ENCODE measurements around the gene NRG4.
"Not testable (repeated sequence)": the region's sequence is repeated elsewhere in the genome, so short reads cannot be mapped to it uniquely, and the experiment has no call there.

The NRG4 gene, protein sequence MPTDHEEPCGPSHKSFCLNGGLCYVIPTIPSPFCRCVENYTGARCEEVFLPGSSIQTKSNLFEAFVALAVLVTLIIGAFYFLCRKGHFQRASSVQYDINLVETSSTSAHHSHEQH

GRCh38 chr15:76011627-76012551, at the start of gene NRG4:
NRG4 (minus strand) TSS chr15:76012424; CDS start chr15:76011230, 1,194 bp downstream.
- DNase-seq = no peak

- DNase-seq = no peak
Measured at GRCh38 chr15:76061700-76062099, 49.5 kb upstream of the NRG4 start.

DNA sequence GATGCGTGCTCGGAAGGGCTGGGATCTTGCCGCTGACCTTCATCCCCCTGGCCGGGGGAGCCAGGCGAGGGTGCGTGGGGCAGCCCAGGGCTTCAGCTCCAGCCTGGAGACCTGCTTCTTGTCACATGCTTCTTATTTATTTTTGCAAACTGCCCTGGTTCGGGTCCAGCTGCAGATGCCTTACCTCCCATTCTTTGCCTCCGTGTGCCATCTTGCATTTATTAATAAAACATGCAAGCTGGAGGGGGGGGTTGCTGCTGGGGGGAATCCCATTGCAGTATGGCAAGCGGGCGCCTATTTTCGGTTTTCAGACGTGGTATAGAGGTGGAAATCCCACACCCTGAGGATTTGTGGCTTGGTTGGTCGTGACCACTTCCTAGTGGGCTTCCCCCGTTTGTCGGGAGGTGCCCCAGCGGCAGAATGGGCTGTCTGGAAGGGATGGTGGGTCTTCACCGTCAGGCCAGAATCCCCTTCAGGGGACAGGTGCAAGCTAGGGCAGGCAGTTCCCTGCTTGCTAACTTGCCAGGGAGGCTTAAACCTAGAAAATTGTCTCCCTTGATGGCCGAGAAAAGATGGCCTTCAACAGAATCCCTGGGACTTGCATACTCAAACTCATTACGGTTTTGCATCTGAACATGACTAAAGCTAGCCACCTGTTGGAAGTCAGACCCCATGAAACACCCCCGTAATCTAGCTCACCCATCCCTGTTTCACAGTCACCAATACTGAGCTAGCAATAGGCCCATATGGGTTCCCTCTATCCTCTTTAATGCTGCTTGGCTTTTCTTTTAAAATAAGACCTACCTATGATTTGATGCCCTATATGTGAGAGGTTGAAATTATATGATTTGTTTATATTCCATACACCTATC, 48.1 kb upstream of the NRG4 start:
- no peak for DNase-seq

DNA sequence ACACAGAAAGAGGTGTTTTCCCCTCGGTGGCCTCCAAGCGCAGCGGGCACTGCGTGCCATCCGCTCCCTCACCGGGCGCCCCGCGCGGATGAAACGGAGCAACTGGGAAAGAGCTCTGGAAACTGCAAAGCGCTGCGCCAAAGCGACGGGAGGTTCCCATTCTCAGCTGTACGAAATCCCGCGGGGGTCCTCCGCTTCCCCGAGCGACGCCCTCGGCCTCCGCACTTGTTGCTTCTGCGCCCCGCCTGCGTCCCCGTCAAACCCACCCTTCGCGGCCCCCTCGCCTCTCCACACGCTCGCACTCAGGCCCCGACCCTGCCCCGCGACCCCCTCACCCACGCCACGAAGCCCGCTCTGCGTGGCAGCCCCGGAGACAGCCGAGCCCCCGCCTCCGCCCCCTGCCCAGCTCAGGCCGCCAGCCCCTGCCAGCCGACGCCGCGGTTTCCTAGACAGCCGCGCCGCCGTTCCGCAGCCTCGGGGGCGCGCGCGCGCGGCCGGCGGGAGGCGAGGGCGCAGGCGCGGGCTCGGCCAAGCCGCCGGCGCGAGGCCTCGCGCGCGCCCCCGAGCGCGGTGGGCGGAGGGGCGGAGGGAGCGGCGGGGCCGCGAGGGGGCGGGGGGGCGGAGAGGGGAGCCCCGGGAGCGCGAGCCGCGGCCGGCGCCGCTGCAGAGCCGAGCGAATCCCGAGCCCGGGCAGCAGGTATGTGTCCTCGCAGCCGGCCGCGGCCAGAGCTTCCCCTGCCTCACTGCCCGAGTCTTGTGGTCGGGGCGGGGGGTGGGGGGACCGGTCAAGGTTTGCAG, 47.3 kb upstream of the NRG4 start, which contains the start of gene TMEM266:
TSS of gene TMEM266 (plus strand) at position 666 of the 798 bp plus-strand sequence. CDS start 74,279 bp downstream, outside the sequence.
- DNase-seq = peak; percentile 5

- DNase-seq = no peak
Measured at GRCh38 chr15:76058714-76059319, 46.6 kb upstream of the NRG4 start.

GRCh38 chr15:76057332-76058000, 45.2 kb upstream of the NRG4 start:
- DNase-seq = peak; percentile 1

GRCh38 chr15:76056931-76057330, 44.7 kb upstream of the NRG4 start:
- no peak for DNase-seq

- not testable (repeated sequence) for DNase-seq
Measured at GRCh38 chr15:76054201-76054600, 42.0 kb upstream of the NRG4 start.

DNA sequence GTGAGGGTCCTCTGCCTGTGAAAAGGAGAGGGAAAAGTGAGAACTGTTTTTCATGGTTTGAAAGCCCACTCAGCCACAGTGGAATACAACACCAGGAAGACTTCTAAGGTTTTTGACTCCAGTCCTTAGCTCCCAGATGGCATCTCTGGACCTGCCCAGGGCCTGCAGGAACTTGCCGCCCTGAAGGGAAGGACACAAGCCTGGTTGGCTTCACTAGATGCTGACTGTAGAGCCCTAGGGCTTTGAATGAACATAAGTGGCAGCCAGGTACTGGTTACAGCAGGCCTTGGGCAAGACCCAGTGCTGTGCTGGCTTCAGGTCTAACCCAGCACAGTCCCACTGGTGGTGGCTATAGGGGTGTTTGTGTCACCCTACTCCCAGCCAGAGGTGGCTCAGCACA, 26.3 kb upstream of the NRG4 start:
- no peak for DNase-seq

DNA sequence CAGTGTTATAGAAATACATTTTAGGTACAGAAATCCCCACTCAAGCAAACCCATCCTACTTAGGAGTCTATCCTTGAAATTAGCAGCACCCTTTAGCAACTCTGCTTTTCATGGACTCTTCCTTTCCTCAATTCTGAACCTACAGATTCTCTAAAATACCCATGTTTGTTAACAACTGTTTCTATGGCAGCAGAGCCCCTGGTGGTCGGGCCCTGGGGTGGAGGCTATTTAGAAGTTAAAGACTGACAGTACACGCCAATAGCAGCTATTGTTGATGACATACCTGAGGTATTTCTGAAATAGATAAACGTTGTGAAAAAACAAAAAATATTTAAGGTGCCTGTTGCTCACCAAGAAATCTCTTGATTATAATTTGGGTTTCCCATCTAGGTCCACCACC, 23.4 kb upstream of the NRG4 start:
- no peak for DNase-seq

DNA sequence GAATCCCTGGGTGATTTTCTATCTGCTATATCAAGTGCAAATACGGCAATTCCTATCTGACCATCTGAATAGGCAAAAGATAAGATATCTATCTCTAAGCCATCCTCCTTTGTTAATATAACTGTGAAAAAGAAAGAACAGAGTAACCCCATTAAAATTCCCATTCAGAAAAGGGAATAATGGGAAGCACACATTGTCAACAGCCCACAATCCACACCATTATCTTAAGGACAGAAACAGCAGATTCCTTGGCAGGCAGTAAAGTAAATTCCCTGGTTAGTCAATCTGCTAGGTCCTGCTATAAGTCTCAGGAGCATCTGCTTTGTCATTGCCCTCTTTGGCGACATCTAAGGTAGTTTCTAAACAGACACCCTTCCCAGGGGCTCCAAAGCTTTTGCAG, 21.9 kb upstream of the NRG4 start:
- DNase-seq = no peak

- DNase-seq = no peak
Measured at GRCh38 chr15:76033438-76033837, 21.2 kb upstream of the NRG4 start.

DNA sequence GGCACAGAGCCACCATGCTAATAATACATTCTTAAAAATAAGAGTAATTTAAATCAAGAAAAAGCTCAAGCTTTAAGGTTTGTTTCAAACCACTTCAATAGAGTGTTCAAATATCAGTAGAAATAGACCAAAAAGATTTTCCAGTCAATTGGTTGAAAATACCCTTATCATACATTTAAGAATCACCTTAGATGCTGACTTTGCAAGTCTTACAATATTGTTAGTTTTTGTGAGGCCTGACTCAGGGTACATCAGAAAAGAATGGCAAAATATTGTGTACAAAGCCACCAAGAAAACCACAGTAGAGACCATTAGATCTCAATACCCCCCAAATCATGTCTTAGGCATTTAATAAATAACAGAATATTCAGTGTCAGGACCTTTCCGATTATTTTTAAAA, 19.8 kb upstream of the NRG4 start:
- no peak for DNase-seq

DNA sequence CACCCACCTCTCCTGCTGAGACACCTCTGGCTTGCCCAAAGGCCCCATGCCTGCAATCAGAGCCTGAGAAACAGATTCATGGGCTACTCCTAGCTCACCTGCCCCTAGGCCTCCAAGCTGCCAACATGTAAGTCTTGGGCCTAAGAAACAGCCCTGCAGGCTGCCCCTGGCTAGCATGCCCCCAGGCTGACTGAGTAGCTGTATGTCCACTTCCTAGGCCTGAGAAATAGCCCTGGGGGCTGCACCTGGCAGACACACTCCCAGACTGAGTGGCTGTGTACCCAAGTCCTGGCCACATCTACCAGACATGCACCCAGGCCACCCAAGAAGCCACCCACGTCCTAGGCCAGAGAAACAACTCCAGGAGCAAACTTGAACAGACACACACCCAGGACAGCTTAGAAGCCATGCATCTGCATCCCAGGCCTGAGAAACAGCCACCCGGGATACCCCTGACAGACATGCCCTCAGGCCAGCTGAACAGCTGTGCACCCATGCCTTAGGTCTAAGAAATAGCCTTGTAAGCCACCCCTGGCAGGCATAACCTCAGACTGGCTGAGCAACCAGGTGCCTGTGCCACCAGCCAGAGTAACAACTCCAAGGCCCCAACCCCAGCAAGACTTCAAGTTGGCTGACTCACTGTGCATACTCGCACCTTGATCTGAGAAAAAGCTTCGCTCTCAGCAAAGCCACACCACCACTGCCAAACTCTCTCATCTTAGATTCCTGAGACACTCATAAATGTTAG, 12.0 kb upstream of the NRG4 start:
- no peak for DNase-seq

- DNase-seq = not testable (repeated sequence)
Measured at GRCh38 chr15:76013470-76013869, 1.2 kb upstream of the NRG4 start.

- no peak for DNase-seq
Measured at GRCh38 chr15:76010613-76011012, 1.6 kb downstream of the NRG4 start.

- no peak for DNase-seq
Measured at GRCh38 chr15:76006136-76006778, 6.0 kb downstream of the NRG4 start.

- DNase-seq = no peak
Measured at GRCh38 chr15:76003364-76003763, 8.9 kb downstream of the NRG4 start.

DNA sequence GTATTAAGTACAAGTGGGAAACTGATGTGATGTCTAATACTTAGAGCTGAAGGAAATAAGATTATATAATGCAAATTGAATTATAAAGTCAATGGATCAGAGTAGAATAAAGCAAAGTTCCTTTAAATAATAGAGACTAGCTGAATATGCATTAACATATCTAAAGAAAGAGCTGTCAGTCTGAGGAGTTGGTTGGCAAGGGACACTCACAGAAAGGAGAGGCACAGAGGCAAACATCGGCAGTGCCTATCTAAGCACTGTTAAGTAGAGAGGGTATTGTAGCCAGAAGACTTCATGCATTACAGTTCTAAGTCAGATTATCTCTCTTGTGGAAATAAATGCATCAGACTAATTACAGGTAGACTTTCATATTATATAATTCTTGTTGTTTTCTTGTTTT, 16.6 kb downstream of the NRG4 start:
- DNase-seq = no peak

GRCh38 chr15:75994220-75994619, 18.0 kb downstream of the NRG4 start:
- DNase-seq = no peak

Measured in DMS79 treated with DMSO at 0.1 percent for 48 hours (cell line).